Activated T-helper 1 cell treated with anti-CD3 and anti-CD28 coated beads, Interleukin-2, amount 50 U/mL, for 16 hours (primary cell): Measurements from ENCODE around the gene BDH1.

Source experiments
- DNase-seq, 2 donors: peaks; one replicate each; pipeline ENCODE4 v3.0.0-alpha.2; 2020; ENCODE audit warnings: low read depth in 1 of 2, low spot score in 1 of 2

The BDH1 gene

GRCh38 chr3:197549261-197549885, 6.4 kb downstream of the BDH1 start:
- no peak for DNase-seq

- DNase-seq, result no peak
Measured at GRCh38 chr3:197547306-197548011, 8.3 kb downstream of the BDH1 start.

GRCh38 chr3:197546307-197547085, 9.3 kb downstream of the BDH1 start:
- DNase-seq, result no peak

- DNase-seq, result no peak
Measured at GRCh38 chr3:197545571-197545970, 10.2 kb downstream of the BDH1 start.

GRCh38 chr3:197545101-197545500, 10.7 kb downstream of the BDH1 start:
- DNase-seq, result no peak

- DNase-seq, result no peak
Measured at GRCh38 chr3:197542741-197543454, 12.9 kb downstream of the BDH1 start.

GRCh38 chr3:197541756-197542539, 13.8 kb downstream of the BDH1 start:
- no peak for DNase-seq

- no peak for DNase-seq
Measured at GRCh38 chr3:197540961-197541377, 14.8 kb downstream of the BDH1 start.

GRCh38 chr3:197539651-197540051, 16.1 kb downstream of the BDH1 start:
- DNase-seq, result no peak

GRCh38 chr3:197533927-197534725, 21.6 kb downstream of the BDH1 start:
- DNase-seq, result no peak

GRCh38 chr3:197533396-197533795, 22.4 kb downstream of the BDH1 start:
- no peak for DNase-seq

GRCh38 chr3:197532388-197532787, 23.4 kb downstream of the BDH1 start:
- DNase-seq, result no peak

GRCh38 chr3:197528190-197528589, 27.6 kb downstream of the BDH1 start:
- no peak for DNase-seq

- no peak for DNase-seq
Measured at GRCh38 chr3:197527569-197527968, 28.2 kb downstream of the BDH1 start.

GRCh38 chr3:197525706-197526105, 30.1 kb downstream of the BDH1 start:
- DNase-seq, result no peak

GRCh38 chr3:197524128-197524527, 31.6 kb downstream of the BDH1 start:
- DNase-seq, result no peak

- DNase-seq, result no peak
Measured at GRCh38 chr3:197523526-197523925, 32.2 kb downstream of the BDH1 start.

- DNase-seq, result no peak
Measured at GRCh38 chr3:197522881-197523441, 32.8 kb downstream of the BDH1 start.

GRCh38 chr3:197522183-197522715, 33.5 kb downstream of the BDH1 start:
- no peak for DNase-seq
